Astrocyte of the spinal cord (primary cell): ENCODE results near the gene RBM15.

Source experiments
- DNase-seq: peaks from one replicate; pipeline ENCODE4 v3.0.0; 2011; ENCODE audit warnings: low read depth, low spot score
- H3K4me3 ChIP-seq: 2 replicates; pipeline ENCODE4 v1.5.1; 2011; ENCODE audit warnings: low read depth, mild to moderate bottlenecking, low read length, moderate library complexity
- in situ Hi-C: cut with HindIII; loops from 2 replicates; pipeline ENCODE4 v1.10.0; 2017; ENCODE audit warnings: low sequenced_read_pairs
- TF ChIP-seq, protein P1 (sequence below): IDR thresholded peaks from 2 replicates; pipeline ENCODE4 v1.5.1; 2012; ENCODE audit warnings: low read depth, mild to moderate bottlenecking, low read length, inconsistent platforms

The RBM15 gene

DNA sequence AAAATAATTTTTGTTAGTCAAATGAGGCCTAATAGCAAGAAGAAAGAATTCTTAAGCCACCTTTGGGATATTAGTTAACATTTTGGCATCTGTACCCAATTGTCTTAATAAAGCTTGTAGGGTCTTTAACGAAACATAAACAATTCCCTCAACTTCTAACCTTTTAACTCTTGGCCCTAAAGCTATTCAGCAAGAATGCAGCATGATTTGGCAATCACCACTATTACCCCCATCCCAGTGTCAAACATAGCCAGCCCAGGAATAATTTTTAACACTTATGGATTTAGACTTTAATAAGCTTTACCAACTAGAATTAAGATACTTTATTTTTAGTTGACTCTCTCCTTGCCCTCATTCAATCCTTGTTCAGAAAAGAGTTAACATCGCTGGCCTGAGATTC is 54.1 kb downstream of the RBM15 start:
- H3K4me3 ChIP-seq = no peak overlapping the region
- DNase-seq = no peak
- in situ Hi-C loops = no loop called here
- TF ChIP-seq, protein P1, sequence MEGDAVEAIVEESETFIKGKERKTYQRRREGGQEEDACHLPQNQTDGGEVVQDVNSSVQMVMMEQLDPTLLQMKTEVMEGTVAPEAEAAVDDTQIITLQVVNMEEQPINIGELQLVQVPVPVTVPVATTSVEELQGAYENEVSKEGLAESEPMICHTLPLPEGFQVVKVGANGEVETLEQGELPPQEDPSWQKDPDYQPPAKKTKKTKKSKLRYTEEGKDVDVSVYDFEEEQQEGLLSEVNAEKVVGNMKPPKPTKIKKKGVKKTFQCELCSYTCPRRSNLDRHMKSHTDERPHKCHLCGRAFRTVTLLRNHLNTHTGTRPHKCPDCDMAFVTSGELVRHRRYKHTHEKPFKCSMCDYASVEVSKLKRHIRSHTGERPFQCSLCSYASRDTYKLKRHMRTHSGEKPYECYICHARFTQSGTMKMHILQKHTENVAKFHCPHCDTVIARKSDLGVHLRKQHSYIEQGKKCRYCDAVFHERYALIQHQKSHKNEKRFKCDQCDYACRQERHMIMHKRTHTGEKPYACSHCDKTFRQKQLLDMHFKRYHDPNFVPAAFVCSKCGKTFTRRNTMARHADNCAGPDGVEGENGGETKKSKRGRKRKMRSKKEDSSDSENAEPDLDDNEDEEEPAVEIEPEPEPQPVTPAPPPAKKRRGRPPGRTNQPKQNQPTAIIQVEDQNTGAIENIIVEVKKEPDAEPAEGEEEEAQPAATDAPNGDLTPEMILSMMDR = no peak

DNA sequence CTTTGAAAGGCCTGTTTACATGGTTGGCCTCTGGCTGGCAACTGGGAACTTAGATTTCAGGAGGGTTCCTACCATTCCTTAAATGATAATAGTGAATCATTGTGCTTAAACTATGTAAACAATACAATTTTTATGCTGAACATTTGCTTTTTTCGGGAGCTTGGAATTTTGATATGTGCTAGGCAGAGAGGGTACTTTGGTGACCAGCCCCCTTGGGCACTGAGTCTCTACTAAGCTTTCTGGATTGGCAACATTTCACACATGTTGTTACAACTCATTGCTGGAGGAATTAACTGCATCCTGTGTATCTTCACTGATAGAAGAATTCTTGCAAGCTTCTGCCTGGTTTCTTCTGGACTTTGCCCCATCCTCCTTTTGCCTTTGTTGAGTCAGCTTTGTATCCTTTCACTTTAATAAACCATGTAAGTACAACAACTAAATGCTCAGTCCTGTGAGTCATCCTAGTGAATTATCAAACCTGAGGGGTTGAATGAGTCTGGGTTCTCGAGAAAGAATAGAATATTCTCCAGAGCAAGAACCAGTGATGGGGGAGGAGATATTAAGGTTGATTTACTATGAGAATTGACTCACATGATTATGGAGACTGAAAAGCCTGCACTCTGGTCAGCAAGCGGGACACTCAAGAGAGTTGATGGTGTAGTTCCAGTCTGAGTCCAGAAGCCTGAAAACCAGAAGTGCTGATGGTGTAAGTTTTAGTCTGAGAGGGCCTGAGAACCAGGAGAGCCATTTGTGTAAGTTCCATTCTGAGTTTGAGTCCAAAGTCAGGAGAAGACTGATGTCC is 54.7 kb downstream of the RBM15 start:
- no peak overlapping the region for H3K4me3 ChIP-seq
- in situ Hi-C loops = no loop called here
- TF ChIP-seq, protein P1 = no peak

DNA sequence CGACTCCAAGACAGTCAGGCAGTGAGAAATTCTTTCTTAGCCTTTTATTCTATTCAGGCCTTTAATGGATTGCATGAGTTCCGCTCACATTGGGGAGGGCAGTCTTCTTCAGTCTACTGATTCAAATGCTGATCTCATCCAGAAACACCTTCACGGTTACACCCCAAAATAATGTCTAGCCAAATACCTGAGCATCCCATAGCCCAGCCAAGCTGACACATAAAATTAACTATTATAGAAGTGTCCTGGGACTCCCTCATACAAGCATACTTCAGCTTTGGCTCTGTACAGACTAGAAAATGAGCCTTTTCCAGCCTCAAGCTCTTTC is 55.3 kb downstream of the RBM15 start:
- DNase-seq = no peak
- no peak overlapping the region for H3K4me3 ChIP-seq
- in situ Hi-C loops = no loop called here
- TF ChIP-seq, protein P1 = no peak

More for the DNA sequence above, 54.7 kb downstream of the RBM15 start:
- peak; percentile 84 for DNase-seq
